IMR-90 (cell line): ENCODE measurements around the gene RSRC1. TPM values are rescaled to one million over a fixed set of nuclear protein-coding genes. Genes with fewer than 3 reads are reported as not detected.

Experiments used
- ATAC-seq: fragments of 200-7000 bp; cut with Tn5 transposase; 2 replicates; pipeline ENCODE4 v1.9.1; 2020; ENCODE audit warnings: low read depth, mild to moderate bottlenecking, moderate library complexity
- BruUV-seq: library from RNA; stranded (reverse); fragments of 400-500 nt; replicated peaks from 2 replicates; lab custom pipeline; 2021; lab: Mats Ljungman, UMichigan
- CTCF ChIA-PET: fragments of 300-600 bp; formaldehyde crosslinking; extraction: SDS; loops from one replicate; lab custom pipeline; 2021; ENCODE audit warnings: antibody characterized with exemption; lab: Yijun Ruan, JAX
- POLR2A ChIA-PET: fragments of 300-600 bp; sonication (Branson Sonifier 250); formaldehyde crosslinking; loops from one replicate; lab custom pipeline; 2022; ENCODE audit warnings: antibody characterized with exemption; ENCODE audit not compliant: unreplicated experiment; lab: Charles Lee
- DNase-seq: peaks from one replicate; pipeline ENCODE4 v3.0.0; 2013
- H2AFZ ChIP-seq: replicated peaks from 2 replicates; pipeline ENCODE3; 2013; ENCODE audit warnings: low read length, mild to moderate bottlenecking; ENCODE audit not compliant: poor library complexity
- H2AK5ac ChIP-seq: 2 replicates; pipeline ENCODE4 v1.6.1; 2013; ENCODE audit warnings: low read depth, low read length, inconsistent platforms
- H2AK9ac ChIP-seq: replicated peaks from 2 replicates; pipeline ENCODE3; 2013; ENCODE audit warnings: mild to moderate bottlenecking, low read depth, low read length, moderate library complexity; ENCODE audit not compliant: poor library complexity
- H2BK120ac ChIP-seq: 2 replicates; pipeline ENCODE4 v1.6.1; 2013; ENCODE audit warnings: low read depth, low read length, inconsistent platforms
- H2BK15ac ChIP-seq: 3 replicates; pipeline ENCODE4 v1.6.1; 2013; ENCODE audit warnings: low read depth, low read length, inconsistent platforms
- H2BK20ac ChIP-seq: 2 replicates; pipeline ENCODE4 v1.6.1; 2013; ENCODE audit warnings: low read depth, mild to moderate bottlenecking, inconsistent platforms, low read length, moderate library complexity
- H2BK5ac ChIP-seq: 2 replicates; pipeline ENCODE4 v1.6.1; 2013; ENCODE audit warnings: mild to moderate bottlenecking, low read depth, low read length, inconsistent platforms; ENCODE audit not compliant: poor library complexity, severe bottlenecking
- H3K14ac ChIP-seq: replicated peaks from 2 replicates; pipeline ENCODE4 v1.6.1; 2013; ENCODE audit warnings: low read depth, low read length, inconsistent platforms
- H3K18ac ChIP-seq: 2 replicates; pipeline ENCODE4 v1.6.1; 2013; ENCODE audit warnings: low read depth, low read length, control low read depth
- H3K23ac ChIP-seq: 2 replicates; pipeline ENCODE4 v1.6.1; 2013; ENCODE audit warnings: low read depth, low read length, inconsistent platforms
- H3K27ac ChIP-seq: 2 replicates; pipeline ENCODE4 v1.5.1; 2013; ENCODE audit warnings: mild to moderate bottlenecking, control low read depth, low read length; ENCODE audit not compliant: insufficient read depth
- H3K27me3 ChIP-seq: 2 replicates; pipeline ENCODE4 v1.6.1; 2013; ENCODE audit warnings: low read length; ENCODE audit not compliant: control insufficient read depth, insufficient read depth
- H3K36me3 ChIP-seq: 2 replicates; pipeline ENCODE4 v1.6.1; 2013; ENCODE audit warnings: low read length, mixed read lengths; ENCODE audit not compliant: control insufficient read depth, insufficient read depth
- H3K4ac ChIP-seq: 2 replicates; pipeline ENCODE4 v1.6.1; 2013; ENCODE audit warnings: low read depth, low read length, inconsistent platforms
- H3K4me1 ChIP-seq: 2 replicates; pipeline ENCODE4 v1.6.1; 2013; ENCODE audit warnings: low read length, mixed read lengths; ENCODE audit not compliant: control insufficient read depth, insufficient read depth
- H3K4me2 ChIP-seq: 2 replicates; pipeline ENCODE4 v1.6.1; 2013; ENCODE audit warnings: low read depth, mild to moderate bottlenecking, control low read depth, low read length, moderate library complexity
- H3K4me3 ChIP-seq: 2 replicates; pipeline ENCODE4 v1.5.1; 2013; ENCODE audit warnings: low read depth, mild to moderate bottlenecking, control low read depth, low read length, moderate library complexity; ENCODE audit not compliant: insufficient read depth
- H3K56ac ChIP-seq: 2 replicates; pipeline ENCODE4 v1.6.1; 2013; ENCODE audit warnings: low read length, inconsistent platforms; ENCODE audit not compliant: insufficient read depth; ENCODE audit errors: extremely low read depth
- H3K79me1 ChIP-seq, 2 experiments: 2 replicates each; pipeline ENCODE4 v1.6.1; 2013; ENCODE audit warnings: low read length in 2 of 2, inconsistent platforms in 1 of 2, low read depth in 1 of 2
- H3K9ac ChIP-seq: 2 replicates; pipeline ENCODE4 v1.6.1; 2013; ENCODE audit warnings: low read depth, low read length, control low read depth
- H3K9me1 ChIP-seq: 2 replicates; pipeline ENCODE4 v1.6.1; 2013; ENCODE audit warnings: low read length, inconsistent platforms; ENCODE audit not compliant: insufficient read depth
- H3K9me3 ChIP-seq: 2 replicates; pipeline ENCODE4 v1.6.1; 2013; ENCODE audit warnings: low read length; ENCODE audit not compliant: control insufficient read depth, insufficient read depth
- H4K20me1 ChIP-seq: 2 replicates; pipeline ENCODE4 v1.6.1; 2013; ENCODE audit warnings: low read length, inconsistent platforms; ENCODE audit not compliant: insufficient read depth
- H4K5ac ChIP-seq: 2 replicates; pipeline ENCODE4 v1.6.1; 2013; ENCODE audit warnings: mild to moderate bottlenecking, low read depth, low read length, control low read depth
- H4K8ac ChIP-seq, 2 experiments: 2 replicates each; pipeline ENCODE4 v1.6.1; 2013; ENCODE audit warnings: low read depth in 2 of 2, low read length in 2 of 2, control low read depth in 1 of 2, inconsistent platforms in 1 of 2
- H4K91ac ChIP-seq: 2 replicates; pipeline ENCODE4 v1.6.1; 2013; ENCODE audit warnings: low read depth, low read length, inconsistent platforms; ENCODE audit not compliant: insufficient read depth
- BHLHE40 ChIP-seq: fragments of 150-350 bp; IDR thresholded peaks from 2 replicates; pipeline ENCODE4 v1.6.1; 2016; ENCODE audit warnings: mild to moderate bottlenecking, low read depth, low read length
- CEBPB ChIP-seq: IDR thresholded peaks from 2 replicates; pipeline ENCODE4 v1.6.1; 2012; ENCODE audit warnings: low read depth, low read length, improper control_type of control experiment
- CHD1 ChIP-seq: IDR thresholded peaks from 2 replicates; pipeline ENCODE4 v1.6.1; 2012; ENCODE audit warnings: low read depth, low read length, improper control_type of control experiment
- CTCF ChIP-seq: conservative IDR thresholded peaks from 2 replicates; pipeline ENCODE4 v1.5.1; 2012; ENCODE audit warnings: mild to moderate bottlenecking, low read depth, low read length, improper control_type of control experiment
- ELK1 ChIP-seq: fragments of 150-350 bp; IDR thresholded peaks from 2 replicates; pipeline ENCODE4 v1.6.1; 2016; ENCODE audit warnings: low read depth, mild to moderate bottlenecking, low read length, moderate library complexity, borderline replicate concordance
- FOS ChIP-seq: fragments of 150-350 bp; IDR thresholded peaks from 2 replicates; pipeline ENCODE4 v1.6.1; 2016; ENCODE audit warnings: low read depth, low read length
- MAFK ChIP-seq: IDR thresholded peaks from 2 replicates; pipeline ENCODE4 v1.6.1; 2012; ENCODE audit warnings: low read depth, low read length, improper control_type of control experiment
- MAZ ChIP-seq: IDR thresholded peaks from 2 replicates; pipeline ENCODE4 v1.6.1; 2012; ENCODE audit warnings: low read depth, mild to moderate bottlenecking, low read length, improper control_type of control experiment, moderate library complexity, borderline replicate concordance
- MXI1 ChIP-seq: IDR thresholded peaks from 2 replicates; pipeline ENCODE4 v1.6.1; 2012; ENCODE audit warnings: low read depth, mild to moderate bottlenecking, low read length, moderate library complexity, borderline replicate concordance
- NFE2L2 ChIP-seq: fragments of 150-350 bp; IDR thresholded peaks from 2 replicates; pipeline ENCODE4 v1.6.1; 2016; ENCODE audit warnings: low read depth, mild to moderate bottlenecking, low read length
- POLR2A ChIP-seq: IDR thresholded peaks from 2 replicates; pipeline ENCODE4 v1.6.1; 2012; ENCODE audit warnings: mild to moderate bottlenecking, low read depth, low read length
- RAD21 ChIP-seq: IDR thresholded peaks from 2 replicates; pipeline ENCODE4 v1.6.1; 2012; ENCODE audit warnings: low read length, improper control_type of control experiment
- RCOR1 ChIP-seq: IDR thresholded peaks from 2 replicates; pipeline ENCODE4 v1.6.1; 2012; ENCODE audit warnings: mild to moderate bottlenecking, low read length, improper control_type of control experiment; ENCODE audit not compliant: insufficient replicate concordance
- RFX5 ChIP-seq: IDR thresholded peaks from 2 replicates; pipeline ENCODE4 v1.8.0; 2012; ENCODE audit warnings: low read depth, mild to moderate bottlenecking, low read length, moderate library complexity
- SMC3 ChIP-seq: fragments of 150-350 bp; IDR thresholded peaks from 2 replicates; pipeline ENCODE4 v1.6.1; 2016; ENCODE audit warnings: low read depth, mild to moderate bottlenecking, antibody characterized with exemption, low read length, moderate library complexity
- USF2 ChIP-seq: fragments of 150-350 bp; IDR thresholded peaks from 2 replicates; pipeline ENCODE4 v1.6.1; 2017; ENCODE audit warnings: mild to moderate bottlenecking, antibody characterized with exemption, low read length, low read depth
- WGBS, 2 experiments: methylation state at CpG; one replicate each; pipeline versions ENCODE4 v1.1.5 to v1.1.7; 2013; ENCODE audit warnings: missing lambda C conversion rate in 2 of 2; ENCODE audit not compliant: insufficient read length in 1 of 2; ENCODE audit errors: extremely low coverage in 2 of 2; 5-methylcytosine and 5-hydroxymethylcytosine counted together
- dilution Hi-C: fragments of 300-500 bp; cut with HindIII; formaldehyde crosslinking; loops from one replicate; pipeline ENCODE4 v1.14.3; 2018; ENCODE audit warnings: low sequenced_read_pairs; ENCODE audit not compliant: unreplicated experiment
- in situ Hi-C: fragments of 300-500 bp; cut with MboI; formaldehyde crosslinking; loops from 3 replicates; pipeline ENCODE4 v1.14.3; 2019; ENCODE audit warnings: low sequenced_read_pairs, inconsistent platforms, mixed read lengths
- intact Hi-C: fragments of 100-400 bp; cut with micrococcal nuclease; formaldehyde crosslinking; loops from 2 replicates; pipeline ENCODE4 v1.10.0; 2022
- polyA plus RNA-seq, 3 experiments: library from polyadenylated mRNA; depleted of rRNA; stranded (reverse); fragments of >200 nt; gene quantifications; 2 replicates each; pipeline ENCODE4 v1.2.3, GENCODE V29; 2012; ENCODE audit warnings: low replicate concordance in 1 of 3
- total RNA-seq: library from RNA; depleted of rRNA; stranded (reverse); fragments of >200 nt; gene quantifications from 2 replicates; pipeline ENCODE4 v1.2.3, GENCODE V29; 2012

RSRC1 gene
- total and polyA plus RNA-seq, 2 of the 4 experiments (the other 2 are of a cell fraction) = 3.8 to 41.8 TPM

GRCh38 chr3:158431829-158432228, 321.9 kb downstream of the RSRC1 start:
- Histone ChIP-seq H3K36me3 (no peaks in the 10 kb centered on the region), H2BK5ac (no peak overlapping the region), H3K14ac (no peak overlapping the region), H3K9ac (no peak overlapping the region), H3K4me2 (no peak overlapping the region), H3K18ac (no peak overlapping the region), H4K8ac (no peak overlapping the region), H3K9me1 (no peaks in the 10 kb centered on the region), H3K23ac (no peak overlapping the region), H2BK20ac (no peak overlapping the region), H2BK15ac (no peak overlapping the region), H2BK120ac (no peak overlapping the region), H4K20me1 (no peaks in the 10 kb centered on the region), H3K56ac (no peak overlapping the region), H3K27me3 (no peaks in the 10 kb centered on the region), H3K4ac (no peak overlapping the region), H4K5ac (no peak overlapping the region), H3K4me1 (no peaks in the 10 kb centered on the region), H4K91ac (no peak overlapping the region), H3K27ac (no peak overlapping the region), H2AFZ (no peak overlapping the region), H2AK9ac (no peak overlapping the region), H3K9me3 (no peaks in the 10 kb centered on the region), H3K79me1 (no peaks in the 10 kb centered on the region), H2AK5ac (no peak overlapping the region), H3K4me3 (no peak overlapping the region)
- intact Hi-C loops (loop anchor here (5.0 kb wide), 1 partner anchor 100 kb away; no protein-coding TSS in a partner anchor), dilution Hi-C loops (no loop called here), in situ Hi-C loops (loop anchor here (10.0 kb wide), 1 partner anchor 817 kb away; no protein-coding TSS in a partner anchor)
- TF ChIP-seq RCOR1 (no peak), FOS (no peak), CTCF (no peak), MAFK (no peak), CHD1 (no peak), MXI1 (no peak), RFX5 (no peak), CEBPB (no peak), USF2 (no peak), ELK1 (no peak), SMC3 (no peak), POLR2A (no peak), NFE2L2 (no peak), MAZ (no peak), BHLHE40 (no peak), RAD21 (no peak)
- CTCF ChIA-PET = no interaction called here
- WGBS, 2 experiments = no CpG with 5 or more reads among the region's 3 CpGs
- BruUV-seq = no TSS peak
- POLR2A ChIA-PET = no interaction called here
- no peak for ATAC-seq
- no peak for DNase-seq
